A673 (cell line): ENCODE measurements around the gene DZIP1. TPM values are rescaled to one million over a fixed set of nuclear protein-coding genes. Genes with fewer than 3 reads are reported as not detected.

Experiments
- BruUV-seq: library from RNA; stranded (reverse); fragments of 400-500 nt; replicated peaks from 2 replicates; lab custom pipeline; 2021; lab: Mats Ljungman, UMichigan
- CTCF ChIA-PET: fragments of 300-600 bp; sonication (Branson Sonifier 250); formaldehyde crosslinking; loops from one replicate; lab custom pipeline; 2022; ENCODE audit warnings: antibody characterized with exemption; lab: Charles Lee
- POLR2A ChIA-PET: fragments of 300-600 bp; sonication (Branson Sonifier 250); formaldehyde crosslinking; loops from one replicate; lab custom pipeline; 2022; ENCODE audit warnings: antibody characterized with exemption; ENCODE audit not compliant: low non-redundant PET; lab: Charles Lee
- DNase-seq: peaks from one replicate; pipeline ENCODE4 v3.0.0-alpha.2; 2015; ENCODE audit warnings: low spot score
- H3K27ac ChIP-seq: fragments of 200-600 bp; sonication (generic); 2 replicates; pipeline ENCODE4 v1.5.1; 2016; ENCODE audit warnings: mixed run types, low read depth, mild to moderate bottlenecking, mixed read lengths, antibody characterized with exemption, low read length; ENCODE audit not compliant: poor library complexity, severe bottlenecking
- H3K27me3 ChIP-seq: fragments of 200-600 bp; sonication (generic); replicated peaks from 2 replicates; pipeline ENCODE4 v1.6.1; 2017; ENCODE audit warnings: mixed run types, low read depth, mild to moderate bottlenecking, mixed read lengths, antibody characterized with exemption, low read length; ENCODE audit not compliant: insufficient read depth, poor library complexity
- H3K36me3 ChIP-seq: fragments of 200-600 bp; sonication (generic); 2 replicates; pipeline ENCODE4 v1.6.1; 2016; ENCODE audit warnings: mixed run types, mild to moderate bottlenecking, mixed read lengths, antibody characterized with exemption, low read length; ENCODE audit not compliant: insufficient read depth, poor library complexity, severe bottlenecking
- H3K4me1 ChIP-seq: fragments of 200-600 bp; sonication (generic); 2 replicates; pipeline ENCODE4 v1.6.1; 2017; ENCODE audit warnings: mixed run types, mild to moderate bottlenecking, mixed read lengths, antibody characterized with exemption, low read length; ENCODE audit not compliant: insufficient read depth, poor library complexity, severe bottlenecking
- H3K4me3 ChIP-seq: fragments of 200-600 bp; sonication (generic); 2 replicates; pipeline ENCODE4 v1.5.1; 2016; ENCODE audit warnings: low read depth, mixed run types, mild to moderate bottlenecking, mixed read lengths, low read length; ENCODE audit not compliant: poor library complexity, severe bottlenecking
- H3K9me3 ChIP-seq: fragments of 200-600 bp; sonication (generic); 2 replicates; pipeline ENCODE4 v1.6.1; 2016; ENCODE audit warnings: mixed run types, low read depth, mild to moderate bottlenecking, mixed read lengths, antibody characterized with exemption, low read length; ENCODE audit not compliant: poor library complexity, severe bottlenecking
- CTCF ChIP-seq: fragments of 300-800, 200-600 bp; sonication (generic); conservative IDR thresholded peaks from 2 replicates; pipeline ENCODE4 v1.5.1; 2017; ENCODE audit warnings: low read depth, mild to moderate bottlenecking, antibody characterized with exemption, low read length, moderate library complexity, mixed read lengths
- EZH2 ChIP-seq: fragments of 200-600 bp; sonication (generic); IDR thresholded peaks from 2 replicates; pipeline ENCODE4 v1.6.1; 2017; ENCODE audit warnings: borderline replicate concordance, low read depth, mild to moderate bottlenecking, mixed read lengths, antibody characterized with exemption, low read length; ENCODE audit not compliant: poor library complexity, severe bottlenecking
- intact Hi-C: fragments of 100-400 bp; cut with micrococcal nuclease; formaldehyde crosslinking; loops from one replicate; pipeline ENCODE4 v1.10.0; 2022; ENCODE audit not compliant: unreplicated experiment
- total RNA-seq: library from RNA; stranded (reverse); gene quantifications from 2 replicates; pipeline ENCODE4 v1.2.3, GENCODE V29; 2021

Gene DZIP1
- total RNA-seq, 1 experiment from 2014 or later = 6.1 TPM

- H3K27ac ChIP-seq = no peak overlapping the region
- DNase-seq = no peak
- CTCF ChIA-PET = no interaction called here
- no peaks in the 10 kb centered on the region for H3K27me3 ChIP-seq
- POLR2A ChIA-PET = no interaction called here
- BruUV-seq = no TSS peak
- H3K4me1 ChIP-seq = no peaks in the 10 kb centered on the region
- H3K4me3 ChIP-seq = no peak overlapping the region
- intact Hi-C loops = no loop called here
- H3K9me3 ChIP-seq = no peaks in the 10 kb centered on the region
- TF ChIP-seq EZH2 (no peak), CTCF (no peak)
- no peaks in the 10 kb centered on the region for H3K36me3 ChIP-seq
Measured at GRCh38 chr13:95593462-95593861, 51.0 kb downstream of the DZIP1 start.

- ChIA-PET CTCF (no interaction called here), POLR2A (no interaction called here)
- Histone ChIP-seq H3K27me3 (no peaks in the 10 kb centered on the region), H3K4me3 (no peak overlapping the region), H3K36me3 (no peaks in the 10 kb centered on the region), H3K4me1 (no peaks in the 10 kb centered on the region), H3K9me3 (no peaks in the 10 kb centered on the region), H3K27ac (no peak overlapping the region)
- no peak for TF ChIP-seq EZH2
- no peak for TF ChIP-seq CTCF
- no peak for DNase-seq
- BruUV-seq = no TSS peak
- intact Hi-C loops = no loop called here
Measured at GRCh38 chr13:95588721-95589120, 55.8 kb downstream of the DZIP1 start.

- H3K9me3 ChIP-seq = no peaks in the 10 kb centered on the region
- ChIA-PET POLR2A (no interaction called here), CTCF (no interaction called here)
- no TSS peak for BruUV-seq
- no peak overlapping the region for H3K4me3 ChIP-seq
- intact Hi-C loops = no loop called here
- H3K27ac ChIP-seq = no peak overlapping the region
- no peak for DNase-seq
- no peaks in the 10 kb centered on the region for H3K27me3 ChIP-seq
- TF ChIP-seq EZH2 = no peak
- TF ChIP-seq CTCF = no peak
- no peaks in the 10 kb centered on the region for H3K4me1 ChIP-seq
- no peaks in the 10 kb centered on the region for H3K36me3 ChIP-seq
Measured at GRCh38 chr13:95588134-95588533, 56.4 kb downstream of the DZIP1 start.
